SK-N-DZ (cell line): ENCODE results near the gene MED12L.
"Not testable (repeated sequence)": the region's sequence is repeated elsewhere in the genome, so short reads cannot be mapped to it uniquely, and the experiment has no call there.

ENCODE experiments used
- DNase-seq: peaks from one replicate; pipeline ENCODE4 v3.0.0-alpha.2; 2015; ENCODE audit warnings: low spot score

The MED12L gene

GRCh38 chr3:151213151-151213550 lies 127.7 kb downstream of the MED12L start:
- DNase-seq, result no peak

GRCh38 chr3:151213881-151214280 lies 128.4 kb downstream of the MED12L start:
- no peak for DNase-seq

GRCh38 chr3:151214459-151214858 lies 129.0 kb downstream of the MED12L start:
- DNase-seq, result no peak

GRCh38 chr3:151216641-151217607 lies 131.5 kb downstream of the MED12L start:
- peak; percentile 65 for DNase-seq

GRCh38 chr3:151218136-151218535 lies 132.7 kb downstream of the MED12L start:
- peak; percentile 16 for DNase-seq

- DNase-seq, result peak; percentile 35
These were observed 133.6 kb downstream of the MED12L start for GRCh38 chr3:151219056-151219455.

- no peak for DNase-seq
These were observed 138.9 kb downstream of the MED12L start for GRCh38 chr3:151224268-151224866.

- DNase-seq, result no peak
These were observed 139.8 kb downstream of the MED12L start for GRCh38 chr3:151225040-151225975.

- no peak for DNase-seq
These were observed 140.7 kb downstream of the MED12L start for GRCh38 chr3:151226088-151226563.

GRCh38 chr3:151226825-151227224 lies 141.4 kb downstream of the MED12L start:
- no peak for DNase-seq

GRCh38 chr3:151227266-151227806 lies 141.9 kb downstream of the MED12L start:
- no peak for DNase-seq

- peak; percentile 65 for DNase-seq
These were observed 142.6 kb downstream of the MED12L start for GRCh38 chr3:151227807-151228665.

- DNase-seq, result no peak
These were observed 143.2 kb downstream of the MED12L start for GRCh38 chr3:151228666-151229040.

- DNase-seq, result no peak
These were observed 145.2 kb downstream of the MED12L start for GRCh38 chr3:151230646-151231045.

- DNase-seq, result not testable (repeated sequence)
These were observed 146.9 kb downstream of the MED12L start for GRCh38 chr3:151232403-151232802.

- DNase-seq, result no peak
These were observed 147.5 kb downstream of the MED12L start for GRCh38 chr3:151232991-151233390.

GRCh38 chr3:151234825-151235224 lies 149.4 kb downstream of the MED12L start:
- no peak for DNase-seq

GRCh38 chr3:151236316-151236715 lies 150.9 kb downstream of the MED12L start:
- DNase-seq, result no peak

- DNase-seq, result no peak
These were observed 151.3 kb downstream of the MED12L start for GRCh38 chr3:151236736-151237135.

- DNase-seq, result not testable (repeated sequence)
These were observed 156.5 kb downstream of the MED12L start for GRCh38 chr3:151242006-151242405.
